NCI-H510A treated with DMSO at 0.1 percent for 48 hours (cell line): ENCODE results near the gene POU2AF3.

ENCODE experiments used
- DNase-seq: peaks from one replicate; lab custom pipeline; 2025; lab: John Stamatoyannopoulos, UW

Gene POU2AF3

DNA sequence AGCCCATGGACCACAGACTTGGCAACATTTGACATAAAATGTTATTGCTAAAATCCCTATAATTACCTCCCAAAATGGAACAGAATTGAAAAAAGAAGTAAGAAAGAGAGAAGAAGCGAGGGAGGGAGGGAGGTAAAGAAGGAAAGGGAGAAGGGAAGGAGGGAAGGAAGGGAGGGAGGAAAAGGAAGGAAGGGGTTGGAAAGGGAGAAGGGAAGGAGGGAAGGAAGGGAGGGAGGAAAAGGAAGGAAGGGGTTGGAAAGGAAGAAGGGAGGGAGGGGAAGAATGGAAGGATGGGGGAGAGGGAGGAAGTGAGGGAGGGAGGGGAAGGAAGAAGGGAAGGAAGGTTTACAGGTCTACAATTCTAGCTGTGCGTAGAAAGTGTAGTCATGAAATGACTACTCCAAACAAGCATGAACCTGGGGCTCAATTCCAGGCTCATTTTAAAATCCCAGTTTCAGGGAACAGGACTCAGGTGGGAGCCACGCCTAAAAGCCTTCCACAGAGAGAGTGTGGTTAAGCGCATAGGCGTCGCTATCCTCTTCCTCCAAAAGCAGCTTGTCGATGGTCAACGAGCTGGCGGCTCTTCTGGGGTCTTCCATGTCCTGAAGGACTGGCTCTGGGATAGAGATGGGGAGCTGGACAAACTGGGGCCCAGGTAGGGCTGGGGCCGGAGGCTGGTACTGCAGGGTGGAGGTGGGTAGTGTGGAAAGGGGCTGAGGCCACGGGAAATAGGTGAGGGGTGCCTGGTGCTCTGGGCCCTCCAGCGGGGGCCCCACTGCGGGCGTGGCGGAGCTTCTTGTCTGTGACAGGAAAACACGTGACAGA, 55.6 kb downstream of the POU2AF3 start:
- DNase-seq: no peak

DNA sequence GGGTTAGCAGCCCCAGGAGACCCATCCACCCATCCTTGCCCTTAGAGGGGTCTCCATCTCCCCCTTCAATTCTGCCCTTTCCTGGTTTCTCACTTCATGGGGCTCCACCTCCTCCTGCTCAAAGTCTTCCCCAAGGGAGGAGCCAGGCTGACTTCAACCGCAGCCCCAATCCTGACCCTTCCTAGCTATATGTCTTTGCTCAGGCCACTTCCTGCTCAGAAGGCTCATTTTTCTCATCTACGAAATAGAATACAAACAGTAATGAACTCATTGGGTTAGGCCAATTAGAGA, 56.2 kb downstream of the POU2AF3 start:
- DNase-seq: no peak

- DNase-seq: no peak
Measured at GRCh38 chr11:111355101-111355500, 56.8 kb downstream of the POU2AF3 start.

- DNase-seq: no peak
Measured at GRCh38 chr11:111355956-111356659, 57.8 kb downstream of the POU2AF3 start.

GRCh38 chr11:111356660-111357048, 58.3 kb downstream of the POU2AF3 start:
- no peak for DNase-seq

DNA sequence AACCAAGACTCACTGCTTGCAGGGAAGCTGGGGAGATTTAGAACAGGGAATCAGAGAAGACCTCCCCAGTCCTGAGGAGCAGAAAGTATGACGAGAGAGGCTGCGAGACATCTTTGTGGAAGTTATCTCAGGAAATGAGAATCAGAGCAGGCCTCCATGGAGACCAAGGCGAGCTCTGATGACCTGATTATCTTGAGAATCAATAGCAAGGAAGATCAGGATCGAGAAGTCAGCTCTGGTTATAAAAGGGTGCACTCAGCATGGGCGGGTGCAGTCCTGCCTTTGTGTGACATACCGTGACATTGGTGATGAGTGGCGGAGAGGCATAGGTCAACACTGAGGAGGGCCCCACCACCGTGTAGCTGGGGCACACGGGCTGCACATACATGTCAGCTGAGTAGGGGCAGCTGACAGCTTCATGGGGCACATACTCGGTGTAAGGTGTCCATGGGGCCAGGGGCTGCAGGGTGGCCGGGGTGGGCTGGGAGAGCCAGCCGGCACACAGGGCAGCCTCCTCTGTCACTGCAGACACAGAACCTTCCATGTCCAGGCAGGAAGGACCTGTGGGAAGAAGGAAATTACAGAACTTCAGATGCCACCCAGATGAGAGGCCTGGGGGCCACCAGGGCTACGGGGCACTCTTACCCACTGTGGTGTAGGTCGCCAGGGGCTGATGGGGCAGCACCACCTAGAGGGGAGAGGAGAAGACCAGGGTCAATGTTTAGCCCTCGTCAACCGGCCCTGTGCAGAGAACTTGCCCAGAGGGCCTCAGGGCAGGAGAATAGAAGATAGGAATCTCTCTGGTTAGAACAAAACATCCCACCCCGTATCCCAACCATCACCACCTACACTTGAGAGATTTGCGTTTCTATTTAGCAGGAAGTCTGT, 59.0 kb downstream of the POU2AF3 start:
- DNase-seq: no peak
